IMR-90 (cell line): ENCODE results near the gene CCN6. TPM values are rescaled to one million over a fixed set of nuclear protein-coding genes. Genes with fewer than 3 reads are reported as not detected.

Experiments
- ATAC-seq: fragments of 200-7000 bp; cut with Tn5 transposase; 2 replicates; pipeline ENCODE4 v1.9.1; 2020; ENCODE audit warnings: low read depth, mild to moderate bottlenecking, moderate library complexity
- BruUV-seq: library from RNA; stranded (reverse); fragments of 400-500 nt; replicated peaks from 2 replicates; lab custom pipeline; 2021; lab: Mats Ljungman, UMichigan
- CTCF ChIA-PET: fragments of 300-600 bp; formaldehyde crosslinking; extraction: SDS; loops from one replicate; lab custom pipeline; 2021; ENCODE audit warnings: antibody characterized with exemption; lab: Yijun Ruan, JAX
- POLR2A ChIA-PET: fragments of 300-600 bp; sonication (Branson Sonifier 250); formaldehyde crosslinking; loops from one replicate; lab custom pipeline; 2022; ENCODE audit warnings: antibody characterized with exemption; ENCODE audit not compliant: unreplicated experiment; lab: Charles Lee
- DNase-seq: peaks from one replicate; pipeline ENCODE4 v3.0.0; 2013
- H2AFZ ChIP-seq: replicated peaks from 2 replicates; pipeline ENCODE3; 2013; ENCODE audit warnings: low read length, mild to moderate bottlenecking; ENCODE audit not compliant: poor library complexity
- H2AK5ac ChIP-seq: 2 replicates; pipeline ENCODE4 v1.6.1; 2013; ENCODE audit warnings: low read depth, low read length, inconsistent platforms
- H2AK9ac ChIP-seq: replicated peaks from 2 replicates; pipeline ENCODE3; 2013; ENCODE audit warnings: mild to moderate bottlenecking, low read depth, low read length, moderate library complexity; ENCODE audit not compliant: poor library complexity
- H2BK120ac ChIP-seq: 2 replicates; pipeline ENCODE4 v1.6.1; 2013; ENCODE audit warnings: low read depth, low read length, inconsistent platforms
- H2BK15ac ChIP-seq: 3 replicates; pipeline ENCODE4 v1.6.1; 2013; ENCODE audit warnings: low read depth, low read length, inconsistent platforms
- H2BK20ac ChIP-seq: 2 replicates; pipeline ENCODE4 v1.6.1; 2013; ENCODE audit warnings: low read depth, mild to moderate bottlenecking, inconsistent platforms, low read length, moderate library complexity
- H2BK5ac ChIP-seq: 2 replicates; pipeline ENCODE4 v1.6.1; 2013; ENCODE audit warnings: mild to moderate bottlenecking, low read depth, low read length, inconsistent platforms; ENCODE audit not compliant: poor library complexity, severe bottlenecking
- H3K14ac ChIP-seq: replicated peaks from 2 replicates; pipeline ENCODE4 v1.6.1; 2013; ENCODE audit warnings: low read depth, low read length, inconsistent platforms
- H3K18ac ChIP-seq: 2 replicates; pipeline ENCODE4 v1.6.1; 2013; ENCODE audit warnings: low read depth, low read length, control low read depth
- H3K23ac ChIP-seq: 2 replicates; pipeline ENCODE4 v1.6.1; 2013; ENCODE audit warnings: low read depth, low read length, inconsistent platforms
- H3K27ac ChIP-seq: 2 replicates; pipeline ENCODE4 v1.5.1; 2013; ENCODE audit warnings: mild to moderate bottlenecking, control low read depth, low read length; ENCODE audit not compliant: insufficient read depth
- H3K27me3 ChIP-seq: 2 replicates; pipeline ENCODE4 v1.6.1; 2013; ENCODE audit warnings: low read length; ENCODE audit not compliant: control insufficient read depth, insufficient read depth
- H3K36me3 ChIP-seq: 2 replicates; pipeline ENCODE4 v1.6.1; 2013; ENCODE audit warnings: low read length, mixed read lengths; ENCODE audit not compliant: control insufficient read depth, insufficient read depth
- H3K4ac ChIP-seq: 2 replicates; pipeline ENCODE4 v1.6.1; 2013; ENCODE audit warnings: low read depth, low read length, inconsistent platforms
- H3K4me1 ChIP-seq: 2 replicates; pipeline ENCODE4 v1.6.1; 2013; ENCODE audit warnings: low read length, mixed read lengths; ENCODE audit not compliant: control insufficient read depth, insufficient read depth
- H3K4me2 ChIP-seq: 2 replicates; pipeline ENCODE4 v1.6.1; 2013; ENCODE audit warnings: low read depth, mild to moderate bottlenecking, control low read depth, low read length, moderate library complexity
- H3K4me3 ChIP-seq: 2 replicates; pipeline ENCODE4 v1.5.1; 2013; ENCODE audit warnings: low read depth, mild to moderate bottlenecking, control low read depth, low read length, moderate library complexity; ENCODE audit not compliant: insufficient read depth
- H3K56ac ChIP-seq: 2 replicates; pipeline ENCODE4 v1.6.1; 2013; ENCODE audit warnings: low read length, inconsistent platforms; ENCODE audit not compliant: insufficient read depth; ENCODE audit errors: extremely low read depth
- H3K79me1 ChIP-seq, 2 experiments: 2 replicates each; pipeline ENCODE4 v1.6.1; 2013; ENCODE audit warnings: low read length in 2 of 2, inconsistent platforms in 1 of 2, low read depth in 1 of 2
- H3K9ac ChIP-seq: 2 replicates; pipeline ENCODE4 v1.6.1; 2013; ENCODE audit warnings: low read depth, low read length, control low read depth
- H3K9me1 ChIP-seq: 2 replicates; pipeline ENCODE4 v1.6.1; 2013; ENCODE audit warnings: low read length, inconsistent platforms; ENCODE audit not compliant: insufficient read depth
- H3K9me3 ChIP-seq: 2 replicates; pipeline ENCODE4 v1.6.1; 2013; ENCODE audit warnings: low read length; ENCODE audit not compliant: control insufficient read depth, insufficient read depth
- H4K20me1 ChIP-seq: 2 replicates; pipeline ENCODE4 v1.6.1; 2013; ENCODE audit warnings: low read length, inconsistent platforms; ENCODE audit not compliant: insufficient read depth
- H4K5ac ChIP-seq: 2 replicates; pipeline ENCODE4 v1.6.1; 2013; ENCODE audit warnings: mild to moderate bottlenecking, low read depth, low read length, control low read depth
- H4K8ac ChIP-seq, 2 experiments: 2 replicates each; pipeline ENCODE4 v1.6.1; 2013; ENCODE audit warnings: low read depth in 2 of 2, low read length in 2 of 2, control low read depth in 1 of 2, inconsistent platforms in 1 of 2
- H4K91ac ChIP-seq: 2 replicates; pipeline ENCODE4 v1.6.1; 2013; ENCODE audit warnings: low read depth, low read length, inconsistent platforms; ENCODE audit not compliant: insufficient read depth
- SMC3 ChIP-seq: fragments of 150-350 bp; IDR thresholded peaks from 2 replicates; pipeline ENCODE4 v1.6.1; 2016; ENCODE audit warnings: low read depth, mild to moderate bottlenecking, antibody characterized with exemption, low read length, moderate library complexity
- WGBS, 2 experiments: methylation state at CpG; one replicate each; pipeline versions ENCODE4 v1.1.5 to v1.1.7; 2013; ENCODE audit warnings: missing lambda C conversion rate in 2 of 2; ENCODE audit not compliant: insufficient read length in 1 of 2; ENCODE audit errors: extremely low coverage in 2 of 2; 5-methylcytosine and 5-hydroxymethylcytosine counted together
- dilution Hi-C: fragments of 300-500 bp; cut with HindIII; formaldehyde crosslinking; loops from one replicate; pipeline ENCODE4 v1.14.3; 2018; ENCODE audit warnings: low sequenced_read_pairs; ENCODE audit not compliant: unreplicated experiment
- in situ Hi-C: fragments of 300-500 bp; cut with MboI; formaldehyde crosslinking; loops from 3 replicates; pipeline ENCODE4 v1.14.3; 2019; ENCODE audit warnings: low sequenced_read_pairs, inconsistent platforms, mixed read lengths
- intact Hi-C: fragments of 100-400 bp; cut with micrococcal nuclease; formaldehyde crosslinking; loops from 2 replicates; pipeline ENCODE4 v1.10.0; 2022
- polyA plus RNA-seq, 3 experiments: library from polyadenylated mRNA; depleted of rRNA; stranded (reverse); fragments of >200 nt; gene quantifications; 2 replicates each; pipeline ENCODE4 v1.2.3, GENCODE V29; 2012; ENCODE audit warnings: low replicate concordance in 1 of 3
- total RNA-seq: library from RNA; depleted of rRNA; stranded (reverse); fragments of >200 nt; gene quantifications from 2 replicates; pipeline ENCODE4 v1.2.3, GENCODE V29; 2012

CCN6 gene
- total and polyA plus RNA-seq, 2 of the 4 experiments (the other 2 are of a cell fraction), result not detected

DNA sequence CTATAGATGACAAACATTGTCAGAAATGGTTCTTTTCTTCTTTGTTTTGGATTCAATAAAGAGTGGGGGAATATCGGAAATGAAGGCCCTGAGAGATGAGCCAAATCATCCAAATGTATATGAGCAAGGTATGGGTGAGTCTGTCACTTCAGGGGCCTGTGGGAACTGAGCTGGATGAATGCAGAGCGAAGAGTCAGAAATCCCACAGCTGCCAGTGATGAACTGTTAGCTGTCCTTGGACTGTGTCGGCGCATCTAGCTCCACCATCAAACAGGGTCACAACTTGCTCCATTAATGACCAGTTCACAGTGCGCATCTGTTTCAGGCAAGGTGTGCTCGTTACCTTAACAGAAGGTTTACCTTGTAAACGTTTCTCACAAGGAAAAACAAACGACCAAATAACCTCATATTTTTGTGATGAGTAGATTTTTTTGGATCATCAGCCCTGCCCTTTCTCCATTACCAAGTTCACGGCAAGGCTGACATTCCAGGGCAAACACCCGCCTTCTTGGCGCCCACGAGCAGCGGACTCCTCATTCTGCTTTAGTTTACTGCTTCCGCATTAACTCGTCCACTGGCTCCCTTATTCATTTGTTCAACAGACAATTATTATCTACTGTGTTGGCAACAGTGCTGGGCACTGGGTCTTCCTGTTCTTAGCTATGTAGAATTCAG, 15.0 kb upstream of the CCN6 start:
- Histone ChIP-seq H2BK20ac (no peak overlapping the region), H3K9ac (no peak overlapping the region), H3K9me3 (no peaks in the 10 kb centered on the region), H2BK5ac (no peak overlapping the region), H2BK120ac (no peak overlapping the region), H2BK15ac (0 out of 3 replicates have a peak overlapping the region, but pooled peaks have one; percentile 37), H2AFZ (peak overlapping the region; percentile 4), H3K4me2 (no peak overlapping the region), H3K27me3 (0 out of 2 replicates have a peak, but pooled peaks cover under 1% of the 10 kb centered on the region), H3K4me1 (peaks cover 6% of the 10 kb centered on the region), H3K79me1 (no peaks in the 10 kb centered on the region), H3K14ac (0 out of 2 replicates have a peak overlapping the region, but pooled peaks have one; percentile 30), H4K20me1 (no peaks in the 10 kb centered on the region), H3K23ac (no peak overlapping the region), H3K56ac (no peak overlapping the region), H3K9me1 (peaks cover 17% of the 10 kb centered on the region; the same call in 1 of the 2 replicates), H3K18ac (no peak overlapping the region; the same call in 1 of the 2 replicates), H4K8ac (peak overlapping the region in 1 of 2 experiments; percentile 26; a peak in 1 of 4 replicates), H4K91ac (no peak overlapping the region; the same call in 1 of the 2 replicates), H2AK5ac (peak overlapping the region; percentile 42; the same call in 1 of the 2 replicates), H2AK9ac (no peak overlapping the region), H3K4ac (no peak overlapping the region), H3K36me3 (no peaks in the 10 kb centered on the region), H3K4me3 (no peak overlapping the region), H3K27ac (no peak overlapping the region), H4K5ac (no peak overlapping the region)
- dilution Hi-C loops, result no loop called here
- POLR2A ChIA-PET, result no interaction called here
- TF ChIP-seq SMC3, result no peak
- BruUV-seq, result no TSS peak
- DNase-seq (no peak), ATAC-seq (no peak)
- CTCF ChIA-PET, result no interaction called here
- intact Hi-C loops, result no loop called here
- in situ Hi-C loops, result loop anchor here (25.0 kb wide), 2 partner anchors 677 to 1002 kb away; no protein-coding TSS in a partner anchor
- 100% methylated on average over 4 of the region's 15 CpGs; no CpG with 5 or more reads in 1 of the 2 experiments for WGBS, 2 experiments
